B cell (primary cell): ENCODE measurements around the gene FAM227A.

Experiments used
- EZH2 ChIP-seq: IDR thresholded peaks from 2 replicates; pipeline ENCODE4 v1.6.1; 2012; ENCODE audit warnings: borderline replicate concordance, low read depth, mild to moderate bottlenecking, moderate library complexity, low read length; ENCODE audit not compliant: insufficient read depth, poor library complexity, severe bottlenecking
- TF ChIP-seq, protein P1 (sequence below): fragments of 200-600 bp; IDR thresholded peaks from one replicate; pipeline ENCODE4 v1.8.0; 2022; ENCODE audit warnings: antibody characterized with exemption, mild to moderate bottlenecking

DNA sequence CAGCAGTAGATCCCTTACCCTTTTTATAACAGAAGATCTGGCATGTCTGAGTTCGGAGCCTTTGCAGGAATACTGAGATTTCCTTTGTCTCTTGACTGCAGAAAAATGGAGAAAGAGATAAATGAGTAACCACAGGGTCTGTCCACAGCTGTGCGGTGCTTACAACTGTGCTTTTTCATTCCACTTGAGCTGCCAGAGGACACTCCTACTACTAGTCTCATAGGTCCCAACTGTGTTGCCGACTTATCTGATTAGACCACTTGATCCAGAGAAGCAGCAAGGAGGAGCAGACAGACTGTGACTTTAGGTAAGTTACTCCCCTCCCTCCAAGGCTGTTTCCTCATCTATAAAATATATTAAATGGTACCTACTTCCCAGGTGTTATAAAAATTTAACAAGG lies 17.5 kb downstream of the FAM227A start:
- TF ChIP-seq, protein P1, sequence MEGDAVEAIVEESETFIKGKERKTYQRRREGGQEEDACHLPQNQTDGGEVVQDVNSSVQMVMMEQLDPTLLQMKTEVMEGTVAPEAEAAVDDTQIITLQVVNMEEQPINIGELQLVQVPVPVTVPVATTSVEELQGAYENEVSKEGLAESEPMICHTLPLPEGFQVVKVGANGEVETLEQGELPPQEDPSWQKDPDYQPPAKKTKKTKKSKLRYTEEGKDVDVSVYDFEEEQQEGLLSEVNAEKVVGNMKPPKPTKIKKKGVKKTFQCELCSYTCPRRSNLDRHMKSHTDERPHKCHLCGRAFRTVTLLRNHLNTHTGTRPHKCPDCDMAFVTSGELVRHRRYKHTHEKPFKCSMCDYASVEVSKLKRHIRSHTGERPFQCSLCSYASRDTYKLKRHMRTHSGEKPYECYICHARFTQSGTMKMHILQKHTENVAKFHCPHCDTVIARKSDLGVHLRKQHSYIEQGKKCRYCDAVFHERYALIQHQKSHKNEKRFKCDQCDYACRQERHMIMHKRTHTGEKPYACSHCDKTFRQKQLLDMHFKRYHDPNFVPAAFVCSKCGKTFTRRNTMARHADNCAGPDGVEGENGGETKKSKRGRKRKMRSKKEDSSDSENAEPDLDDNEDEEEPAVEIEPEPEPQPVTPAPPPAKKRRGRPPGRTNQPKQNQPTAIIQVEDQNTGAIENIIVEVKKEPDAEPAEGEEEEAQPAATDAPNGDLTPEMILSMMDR = no peak
- TF ChIP-seq EZH2 = no peak
